ENCODE measurements around the gene JAZF1. TPM values are rescaled to one million over a fixed set of nuclear protein-coding genes. Genes with fewer than 3 reads are reported as not detected.

The JAZF1 gene
- total and polyA plus RNA-seq, 2 donors (not counting 1 experiment from before 2014, with no cell fraction given) = 14.0 to 38.6 TPM

- Histone ChIP-seq H3K4me1 (ENCODE audit: control insufficient read depth in 2 of 2, insufficient read depth in 2 of 2, low read length in 2 of 2) (no peaks in the 10 kb centered on the region), H3K27me3 (replicated peaks in 1 of 4; ENCODE audit: control extremely low read depth in 1 of 4, control insufficient read depth in 3 of 4, insufficient read depth in 4 of 4, low read length in 3 of 4) (no peaks in the 10 kb centered on the region), H3K9ac (ENCODE audit: low read length) (no peak overlapping the region), H3K36me3 (replicated peaks in 1 of 2; ENCODE audit: control extremely low read depth in 1 of 2, control insufficient read depth in 1 of 2, extremely low read depth in 1 of 2, insufficient read depth in 2 of 2, low read length in 1 of 2) (peaks cover 5 to 11% of the 10 kb centered on the region in 2 experiments), H2AFZ (ENCODE audit: insufficient read depth, low read depth, low read length, poor library complexity, severe bottlenecking) (no peak overlapping the region), H3K79me2 (ENCODE audit: control insufficient read depth, insufficient read depth, low read length) (peaks cover 81% of the 10 kb centered on the region), H3K9me3 (ENCODE audit: control extremely low read depth in 1 of 3, control insufficient read depth in 2 of 3, insufficient read depth in 1 of 3, low read length in 2 of 3) (peaks cover 0 to 4% (median 0%) of the 10 kb centered on the region in 3 donors), H3K4me2 (replicated peaks; ENCODE audit: low read depth, low read length, poor library complexity, severe bottlenecking) (no peak overlapping the region), H4K20me1 (ENCODE audit: control insufficient read depth, insufficient read depth, low read length, poor library complexity, severe bottlenecking) (peaks cover 61% of the 10 kb centered on the region), H3K4me3 (ENCODE audit: control extremely low read depth in 1 of 5, extremely low read depth in 1 of 5, insufficient read depth in 1 of 5, low read depth in 2 of 5, low read length in 4 of 5) (no peak overlapping the region), H3K27ac (ENCODE audit: low read length in 2 of 2) (no peak overlapping the region)
- no peak for DNase-seq
- CTCF ChIA-PET = no interaction called here
- ATAC-seq (ENCODE audit: low read depth) = no peak
- WGBS (ENCODE audit: insufficient coverage) = 100% methylated on average over 2 of the region's 2 CpGs
- POLR2A ChIA-PET = no interaction called here
- H3K4me1 Mint-ChIP-seq = peaks cover 14% of the 10 kb centered on the region
- intact Hi-C loops (cut with micrococcal nuclease) = no loop called here
- H3K27ac Mint-ChIP-seq = no peak overlapping the region
- H3K4me3 Mint-ChIP-seq = no peak overlapping the region
- no peaks in the 10 kb centered on the region for H3K9me3 Mint-ChIP-seq (ENCODE audit: insufficient read depth)
- TF ChIP-seq, protein P1, sequence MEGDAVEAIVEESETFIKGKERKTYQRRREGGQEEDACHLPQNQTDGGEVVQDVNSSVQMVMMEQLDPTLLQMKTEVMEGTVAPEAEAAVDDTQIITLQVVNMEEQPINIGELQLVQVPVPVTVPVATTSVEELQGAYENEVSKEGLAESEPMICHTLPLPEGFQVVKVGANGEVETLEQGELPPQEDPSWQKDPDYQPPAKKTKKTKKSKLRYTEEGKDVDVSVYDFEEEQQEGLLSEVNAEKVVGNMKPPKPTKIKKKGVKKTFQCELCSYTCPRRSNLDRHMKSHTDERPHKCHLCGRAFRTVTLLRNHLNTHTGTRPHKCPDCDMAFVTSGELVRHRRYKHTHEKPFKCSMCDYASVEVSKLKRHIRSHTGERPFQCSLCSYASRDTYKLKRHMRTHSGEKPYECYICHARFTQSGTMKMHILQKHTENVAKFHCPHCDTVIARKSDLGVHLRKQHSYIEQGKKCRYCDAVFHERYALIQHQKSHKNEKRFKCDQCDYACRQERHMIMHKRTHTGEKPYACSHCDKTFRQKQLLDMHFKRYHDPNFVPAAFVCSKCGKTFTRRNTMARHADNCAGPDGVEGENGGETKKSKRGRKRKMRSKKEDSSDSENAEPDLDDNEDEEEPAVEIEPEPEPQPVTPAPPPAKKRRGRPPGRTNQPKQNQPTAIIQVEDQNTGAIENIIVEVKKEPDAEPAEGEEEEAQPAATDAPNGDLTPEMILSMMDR (IDR thresholded peaks at IDR 0.05) = no peak
- TF ChIP-seq EZH2 (IDR thresholded peaks at IDR 0.05; ENCODE audit: borderline replicate concordance, insufficient read depth, low read depth, low read length, poor library complexity, severe bottlenecking) = no peak
- H3K27me3 Mint-ChIP-seq = no peaks in the 10 kb centered on the region
Measured at GRCh38 chr7:28046035-28046434, 134.6 kb downstream of the JAZF1 start.

DNA sequence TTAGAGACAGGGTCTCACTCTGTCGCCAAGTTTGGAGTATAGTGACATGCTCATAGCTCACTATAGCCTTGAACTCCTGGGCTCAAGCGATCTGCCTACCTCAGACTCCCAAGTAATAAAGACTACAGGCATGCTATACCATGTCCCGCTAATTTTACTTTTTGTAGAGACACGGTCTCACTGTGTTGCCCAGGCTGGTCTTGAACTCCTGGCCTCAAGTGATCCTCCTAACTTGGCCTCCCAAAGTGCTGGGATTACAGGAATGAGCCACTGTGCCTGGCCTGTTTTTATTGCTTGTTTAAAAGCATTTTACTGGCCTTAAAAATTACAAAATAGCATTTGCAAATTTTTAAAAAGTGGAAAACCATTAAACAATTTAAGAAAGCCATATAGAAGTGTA is 135.0 kb downstream of the JAZF1 start:
- H3K4me1 Mint-ChIP-seq = peaks cover 14% of the 10 kb centered on the region
- no peak for TF ChIP-seq EZH2 (IDR thresholded peaks at IDR 0.05; ENCODE audit: borderline replicate concordance, insufficient read depth, low read depth, low read length, poor library complexity, severe bottlenecking)
- TF ChIP-seq, protein P1 (IDR thresholded peaks at IDR 0.05) = no peak
- 87% methylated on average over 4 of the region's 4 CpGs for WGBS (ENCODE audit: insufficient coverage)
- H3K4me2 ChIP-seq (replicated peaks; ENCODE audit: low read depth, low read length, poor library complexity, severe bottlenecking) = no peak overlapping the region
- no peaks in the 10 kb centered on the region for H3K27me3 Mint-ChIP-seq
- no peak overlapping the region for H3K27ac ChIP-seq (ENCODE audit: low read length in 2 of 2)
- peaks cover 65% of the 10 kb centered on the region for H4K20me1 ChIP-seq (ENCODE audit: control insufficient read depth, insufficient read depth, low read length, poor library complexity, severe bottlenecking)
- H3K4me3 Mint-ChIP-seq = no peak overlapping the region
- intact Hi-C loops (cut with micrococcal nuclease) = no loop called here
- H3K27me3 ChIP-seq (replicated peaks in 1 of 4; ENCODE audit: control extremely low read depth in 1 of 4, control insufficient read depth in 3 of 4, insufficient read depth in 4 of 4, low read length in 3 of 4) = no peaks in the 10 kb centered on the region
- no peak overlapping the region for H3K4me3 ChIP-seq (ENCODE audit: control extremely low read depth in 1 of 5, extremely low read depth in 1 of 5, insufficient read depth in 1 of 5, low read depth in 2 of 5, low read length in 4 of 5)
- no peak overlapping the region for H3K27ac Mint-ChIP-seq
- CTCF ChIA-PET = no interaction called here
- no peaks in the 10 kb centered on the region for H3K4me1 ChIP-seq (ENCODE audit: control insufficient read depth in 2 of 2, insufficient read depth in 2 of 2, low read length in 2 of 2)
- DNase-seq (no peak), ATAC-seq (ENCODE audit: low read depth) (no peak)
- H3K9me3 Mint-ChIP-seq (ENCODE audit: insufficient read depth) = no peaks in the 10 kb centered on the region
- peaks cover 81% of the 10 kb centered on the region for H3K79me2 ChIP-seq (ENCODE audit: control insufficient read depth, insufficient read depth, low read length)
- H3K9me3 ChIP-seq (ENCODE audit: control extremely low read depth in 1 of 3, control insufficient read depth in 2 of 3, insufficient read depth in 1 of 3, low read length in 2 of 3) = peaks cover 0 to 4% (median 0%) of the 10 kb centered on the region in 3 donors
- no peak overlapping the region for H3K9ac ChIP-seq (ENCODE audit: low read length)
- H3K36me3 ChIP-seq (replicated peaks in 1 of 2; ENCODE audit: control extremely low read depth in 1 of 2, control insufficient read depth in 1 of 2, extremely low read depth in 1 of 2, insufficient read depth in 2 of 2, low read length in 1 of 2) = peaks cover 5 to 11% of the 10 kb centered on the region in 2 experiments
- POLR2A ChIA-PET = no interaction called here
- H2AFZ ChIP-seq (ENCODE audit: insufficient read depth, low read depth, low read length, poor library complexity, severe bottlenecking) = no peak overlapping the region

Data from B cell (primary cell).